ENCODE measurements around the gene RIC8B.

DNA sequence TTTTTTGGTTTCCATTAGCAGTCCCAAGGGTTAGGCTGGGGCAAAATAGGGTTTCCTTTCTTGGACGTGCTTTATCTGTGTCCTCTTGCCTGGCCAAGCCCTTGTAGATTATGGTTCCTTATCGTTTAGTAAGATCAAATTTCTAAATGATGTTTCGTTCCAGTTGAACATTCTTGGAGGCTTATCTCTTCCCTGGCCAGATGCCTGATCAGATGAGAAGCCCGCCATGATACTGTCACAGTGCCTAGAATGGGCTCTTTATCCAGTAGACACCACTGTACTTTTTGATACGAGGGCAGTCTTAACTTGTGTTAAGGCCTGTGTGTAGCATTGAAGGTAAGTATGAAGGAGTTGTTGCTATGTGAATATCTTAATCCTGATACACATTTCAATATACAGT lies 105.1 kb downstream of the RIC8B start:
- TF ChIP-seq, protein P1, sequence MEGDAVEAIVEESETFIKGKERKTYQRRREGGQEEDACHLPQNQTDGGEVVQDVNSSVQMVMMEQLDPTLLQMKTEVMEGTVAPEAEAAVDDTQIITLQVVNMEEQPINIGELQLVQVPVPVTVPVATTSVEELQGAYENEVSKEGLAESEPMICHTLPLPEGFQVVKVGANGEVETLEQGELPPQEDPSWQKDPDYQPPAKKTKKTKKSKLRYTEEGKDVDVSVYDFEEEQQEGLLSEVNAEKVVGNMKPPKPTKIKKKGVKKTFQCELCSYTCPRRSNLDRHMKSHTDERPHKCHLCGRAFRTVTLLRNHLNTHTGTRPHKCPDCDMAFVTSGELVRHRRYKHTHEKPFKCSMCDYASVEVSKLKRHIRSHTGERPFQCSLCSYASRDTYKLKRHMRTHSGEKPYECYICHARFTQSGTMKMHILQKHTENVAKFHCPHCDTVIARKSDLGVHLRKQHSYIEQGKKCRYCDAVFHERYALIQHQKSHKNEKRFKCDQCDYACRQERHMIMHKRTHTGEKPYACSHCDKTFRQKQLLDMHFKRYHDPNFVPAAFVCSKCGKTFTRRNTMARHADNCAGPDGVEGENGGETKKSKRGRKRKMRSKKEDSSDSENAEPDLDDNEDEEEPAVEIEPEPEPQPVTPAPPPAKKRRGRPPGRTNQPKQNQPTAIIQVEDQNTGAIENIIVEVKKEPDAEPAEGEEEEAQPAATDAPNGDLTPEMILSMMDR (IDR thresholded peaks at IDR 0.05; ENCODE audit: low read depth, low read length) = no peak
- TF ChIP-seq EZH2phosphoT487 (IDR thresholded peaks at IDR 0.05; ENCODE audit: low read depth) = no peak
